Suppressor macrophage (primary cell): ENCODE results near the gene TRPM3.

Experiments used
- DNase-seq, 4 experiments: peaks; one replicate each; pipeline ENCODE4 v3.0.0-alpha.2; 2020 to 2022

TRPM3 gene

GRCh38 chr9:70504834-70505233, 616.6 kb downstream of the TRPM3 start:
- peak in 3 of 4 experiments; percentile 31 to 80 (median 73) for DNase-seq

DNA sequence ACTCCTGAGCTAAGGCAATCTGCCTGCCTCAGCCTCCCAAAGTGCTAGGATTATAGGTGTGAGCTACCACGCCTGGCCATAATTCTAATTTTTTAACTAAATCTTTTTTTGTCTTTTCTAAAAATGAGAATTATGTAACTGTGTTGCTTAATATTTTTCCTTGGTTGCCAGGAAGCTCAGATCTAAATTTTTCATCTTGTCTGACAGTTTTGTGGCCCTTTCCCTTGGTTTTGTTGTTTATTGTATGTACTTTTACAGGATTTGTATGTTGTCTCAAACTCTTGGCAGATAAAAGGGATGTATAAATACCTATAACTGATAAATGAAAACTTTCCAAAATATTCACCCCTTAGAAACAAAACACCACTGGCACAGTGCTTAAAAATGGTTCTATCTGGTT, 618.7 kb downstream of the TRPM3 start:
- DNase-seq = no peak

GRCh38 chr9:70500793-70501192, 620.6 kb downstream of the TRPM3 start:
- no peak for DNase-seq

- no peak for DNase-seq
These were observed 621.8 kb downstream of the TRPM3 start for GRCh38 chr9:70499621-70500020.

GRCh38 chr9:70498866-70499265, 622.6 kb downstream of the TRPM3 start:
- DNase-seq = no peak

GRCh38 chr9:70496244-70496643, 625.2 kb downstream of the TRPM3 start:
- no peak for DNase-seq

DNA sequence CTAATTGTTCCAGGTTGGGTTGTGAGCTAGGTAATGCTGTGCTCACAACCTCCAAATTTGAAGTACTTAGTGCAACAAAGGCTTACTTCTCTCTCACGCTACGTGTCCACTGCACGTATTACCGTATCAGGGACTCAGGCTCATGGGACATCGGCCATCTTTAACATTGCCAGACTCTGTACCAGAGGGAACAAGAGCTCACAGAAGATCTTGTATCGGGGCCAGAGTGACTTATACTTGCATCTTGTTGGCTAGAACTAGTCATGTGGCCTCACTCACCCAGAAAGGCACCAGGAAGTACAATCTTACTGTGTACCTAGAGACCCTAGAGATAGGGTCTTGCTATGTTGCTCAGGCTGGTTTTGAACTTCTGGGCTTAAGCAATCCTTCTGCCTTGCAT, 625.9 kb downstream of the TRPM3 start:
- peak in 2 of 4 experiments; percentile 27 to 40 for DNase-seq

DNA sequence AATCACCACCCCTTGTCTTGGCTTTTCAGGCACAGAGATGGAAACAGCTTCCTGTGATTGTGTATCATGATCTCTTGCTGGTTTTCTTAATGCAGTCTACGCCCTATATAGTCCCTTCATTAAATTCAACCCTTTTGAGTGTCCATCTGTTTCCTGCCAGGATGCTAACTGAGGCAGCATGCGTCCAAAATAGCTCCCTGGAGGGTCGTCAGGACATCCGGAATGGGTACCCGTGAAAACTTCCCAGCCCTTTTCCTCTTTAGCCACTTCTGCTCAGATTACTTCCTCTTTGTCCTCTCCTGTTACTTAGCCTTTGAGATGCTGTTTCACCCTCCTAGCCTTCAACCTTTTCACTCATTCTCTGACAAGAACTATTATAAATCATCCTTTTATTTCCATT, 627.2 kb downstream of the TRPM3 start:
- peak; percentile 29 to 71 (median 58) for DNase-seq

DNA sequence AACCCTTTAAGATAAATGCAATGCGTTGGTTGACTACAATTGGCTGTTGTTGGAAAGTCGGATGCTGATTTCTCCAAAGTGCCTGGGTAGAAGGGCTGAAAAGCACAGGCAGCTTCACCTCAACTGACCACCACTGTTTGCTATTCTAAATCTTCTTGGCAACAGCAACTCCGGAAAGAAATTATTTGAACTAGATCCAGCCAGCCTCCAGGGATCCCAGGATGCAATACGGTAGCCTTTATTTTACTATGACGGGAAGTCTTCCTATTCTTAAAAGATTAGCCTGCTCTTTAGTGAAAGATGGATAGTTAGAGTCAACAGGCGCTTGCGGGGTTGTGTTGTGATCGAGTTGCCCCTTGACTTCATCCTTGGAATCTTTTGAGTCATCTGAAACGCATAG, 628.4 kb downstream of the TRPM3 start:
- DNase-seq = no peak

DNA sequence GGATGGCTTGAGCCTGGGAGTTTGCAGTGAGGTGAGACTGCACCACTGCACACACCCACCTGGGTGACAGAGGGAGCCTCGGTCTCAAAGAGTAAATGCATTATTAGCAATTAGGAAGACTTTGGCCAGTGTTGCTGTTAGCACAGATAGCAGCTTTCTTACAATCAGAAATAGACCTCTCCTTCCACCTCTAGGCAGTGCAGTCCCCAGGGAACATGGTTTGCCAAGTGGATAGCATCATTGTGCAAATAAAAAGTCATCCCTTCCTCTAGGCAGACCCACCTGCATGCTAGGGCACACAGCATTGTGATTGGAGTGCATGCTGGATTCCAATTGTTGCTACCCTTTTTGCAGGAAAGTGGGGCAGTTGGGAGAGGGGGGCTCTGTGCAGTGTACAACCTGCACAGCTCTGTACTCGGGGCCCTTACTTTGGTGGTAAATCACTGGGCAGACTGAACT, 629.1 kb downstream of the TRPM3 start:
- DNase-seq = no peak

DNA sequence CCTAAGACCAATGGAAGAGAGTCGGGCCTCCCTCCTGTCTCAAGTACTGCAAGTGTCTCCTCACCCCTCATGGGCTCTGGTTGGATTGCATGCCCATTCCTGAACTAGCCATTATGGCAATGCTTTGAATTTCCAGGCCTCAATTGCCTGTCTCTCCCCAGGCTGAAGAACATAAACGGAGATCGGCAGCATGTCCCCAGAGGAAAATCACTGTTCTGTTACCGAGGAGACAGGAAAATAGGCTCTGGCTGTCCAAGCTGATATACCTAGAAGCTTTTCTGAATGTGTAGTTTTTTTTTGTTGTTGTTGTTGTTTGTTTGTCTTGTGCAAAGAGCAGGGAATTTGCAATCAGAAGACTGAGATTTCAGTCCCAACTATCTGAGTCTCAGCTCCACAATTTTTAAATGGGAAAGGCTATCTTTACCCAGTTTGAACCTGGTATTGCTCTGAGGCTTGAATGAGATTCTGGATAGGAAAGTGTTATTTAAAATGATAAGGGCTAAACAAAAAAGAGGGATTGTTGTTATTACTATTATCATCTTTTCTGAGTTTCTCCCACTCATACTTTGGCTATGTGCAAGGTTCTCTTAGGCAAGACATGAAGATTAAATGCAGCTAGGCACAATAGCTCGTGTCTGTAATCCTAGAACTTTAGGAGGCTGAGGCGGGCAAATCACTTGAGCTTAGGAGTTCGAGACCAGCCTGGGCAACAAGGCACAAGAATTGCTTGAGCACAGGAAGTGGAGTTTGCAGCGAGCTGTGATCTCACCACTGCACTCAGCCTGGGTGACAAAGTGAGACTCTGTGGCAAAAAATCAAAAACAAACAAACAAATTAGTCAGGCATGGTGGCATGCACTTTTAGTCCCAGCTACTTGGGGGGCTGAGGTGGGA, 629.7 kb downstream of the TRPM3 start:
- DNase-seq = no peak

DNA sequence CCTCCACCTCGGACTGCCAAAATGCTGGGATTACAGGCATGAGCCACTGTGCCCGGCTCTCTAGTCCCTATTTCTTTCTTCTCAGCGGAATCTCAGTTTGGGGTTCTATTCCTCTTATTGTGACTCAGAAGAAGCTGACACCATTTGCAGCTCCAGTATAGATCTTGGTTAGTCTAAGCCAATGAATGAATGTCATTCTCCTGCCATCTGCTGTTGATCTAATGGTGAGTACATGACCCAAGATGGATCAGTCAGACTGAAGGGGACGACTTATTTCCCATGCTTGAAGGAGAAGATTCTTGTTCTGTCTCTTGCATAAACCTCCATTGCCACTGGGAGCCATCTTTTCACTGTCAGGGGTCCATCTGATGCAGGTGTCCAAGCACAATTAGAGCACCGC, 630.9 kb downstream of the TRPM3 start:
- DNase-seq = no peak

GRCh38 chr9:70488793-70489105, 632.7 kb downstream of the TRPM3 start:
- DNase-seq = no peak

DNA sequence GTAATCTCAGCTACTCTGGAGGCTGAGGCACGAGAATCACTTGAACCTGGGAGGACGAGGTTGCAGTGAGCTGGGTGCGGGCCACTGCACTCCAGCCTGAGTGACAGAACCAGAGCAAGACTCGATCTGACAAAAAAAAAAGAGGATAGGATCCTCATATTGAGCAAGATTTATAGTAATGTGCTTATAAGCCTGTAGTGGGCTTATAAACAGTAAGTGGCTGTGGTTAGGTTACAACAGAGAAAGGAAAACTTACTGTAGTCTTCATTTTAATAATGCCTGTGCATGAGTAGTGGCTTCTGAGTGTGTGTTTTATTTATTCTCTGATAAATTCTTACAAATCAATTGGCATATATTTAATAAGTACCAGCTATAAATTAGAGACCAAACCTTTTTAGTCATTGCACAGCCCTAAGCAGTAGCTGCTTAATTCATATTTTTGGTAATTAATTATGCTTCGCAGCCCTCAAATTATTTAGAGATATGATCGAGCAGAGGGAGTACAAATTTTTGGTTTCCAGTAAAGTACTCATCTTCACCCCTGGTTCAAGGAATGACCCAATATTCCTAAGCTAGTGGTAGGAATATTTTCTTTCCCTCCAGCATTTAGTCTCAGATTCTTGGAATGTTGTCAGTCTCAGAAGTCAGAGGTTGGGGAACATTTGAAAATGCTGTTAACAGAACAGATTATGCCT, 633.2 kb downstream of the TRPM3 start:
- DNase-seq = peak in 1 of 4 experiments; percentile 26

DNA sequence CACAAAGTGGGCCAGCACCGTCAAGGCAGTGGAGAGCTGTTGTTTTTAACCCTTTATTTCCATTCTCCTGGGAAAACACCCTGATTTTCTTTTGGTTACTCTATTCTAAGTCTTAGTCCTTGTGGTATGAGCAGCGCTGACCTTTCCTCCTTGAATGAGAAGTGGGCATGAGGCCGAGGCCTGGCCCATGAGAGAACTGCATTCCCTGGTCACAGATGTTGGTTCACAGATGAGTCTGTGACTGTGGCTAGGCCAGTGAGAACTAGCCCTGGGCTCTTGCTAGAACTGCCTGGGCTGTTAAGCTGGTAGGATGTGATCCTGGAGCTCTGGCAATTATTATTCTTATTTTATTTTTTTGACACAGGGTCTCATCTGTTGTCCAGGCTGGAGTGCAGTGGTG, 635.3 kb downstream of the TRPM3 start:
- no peak for DNase-seq

- peak; percentile 28 to 68 (median 54) for DNase-seq
These were observed 636.1 kb downstream of the TRPM3 start for GRCh38 chr9:70485273-70485858.

DNA sequence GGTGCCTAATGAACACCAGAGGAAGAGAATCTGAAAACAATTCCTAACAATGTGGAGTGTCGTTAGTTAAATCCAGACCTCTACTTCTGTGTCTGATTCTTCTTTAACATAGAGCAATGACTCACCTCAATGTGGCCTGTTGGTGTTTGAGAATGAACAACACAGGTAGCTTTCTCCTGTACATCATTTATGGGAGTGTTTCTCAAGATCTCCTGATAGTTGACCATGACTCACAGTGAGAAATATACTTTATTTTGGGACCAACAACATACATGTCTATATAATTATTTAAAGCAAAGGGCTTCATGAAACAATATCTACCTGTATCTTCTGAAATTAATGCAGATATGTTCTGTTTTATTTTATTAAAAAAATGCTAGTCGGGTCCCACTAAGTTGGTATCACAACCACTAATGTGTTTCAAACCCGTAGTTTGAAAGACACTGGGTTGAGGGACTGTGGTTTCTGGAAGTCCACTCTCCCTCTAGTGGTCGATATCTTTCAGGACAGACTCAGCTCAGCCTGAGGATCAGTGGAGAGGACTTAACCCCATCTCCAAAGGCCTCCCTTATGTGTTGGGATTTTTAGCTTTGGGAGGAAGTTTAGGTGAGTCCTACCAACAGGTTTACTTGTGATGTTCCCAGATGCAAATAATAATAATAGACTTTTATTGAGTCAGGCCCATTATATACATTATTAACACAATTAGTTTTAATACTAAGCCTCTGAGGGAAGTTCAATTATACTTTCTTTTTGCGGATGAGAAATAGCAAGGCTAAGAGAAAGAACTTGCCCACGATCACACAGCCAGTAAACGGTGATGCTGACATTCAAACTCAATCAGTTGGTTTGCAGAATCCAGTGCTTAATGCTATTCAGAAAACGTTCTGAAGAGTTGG, 636.9 kb downstream of the TRPM3 start:
- peak; percentile 66 to 84 (median 76) for DNase-seq

- no peak for DNase-seq
These were observed 640.0 kb downstream of the TRPM3 start for GRCh38 chr9:70481471-70481870.

DNA sequence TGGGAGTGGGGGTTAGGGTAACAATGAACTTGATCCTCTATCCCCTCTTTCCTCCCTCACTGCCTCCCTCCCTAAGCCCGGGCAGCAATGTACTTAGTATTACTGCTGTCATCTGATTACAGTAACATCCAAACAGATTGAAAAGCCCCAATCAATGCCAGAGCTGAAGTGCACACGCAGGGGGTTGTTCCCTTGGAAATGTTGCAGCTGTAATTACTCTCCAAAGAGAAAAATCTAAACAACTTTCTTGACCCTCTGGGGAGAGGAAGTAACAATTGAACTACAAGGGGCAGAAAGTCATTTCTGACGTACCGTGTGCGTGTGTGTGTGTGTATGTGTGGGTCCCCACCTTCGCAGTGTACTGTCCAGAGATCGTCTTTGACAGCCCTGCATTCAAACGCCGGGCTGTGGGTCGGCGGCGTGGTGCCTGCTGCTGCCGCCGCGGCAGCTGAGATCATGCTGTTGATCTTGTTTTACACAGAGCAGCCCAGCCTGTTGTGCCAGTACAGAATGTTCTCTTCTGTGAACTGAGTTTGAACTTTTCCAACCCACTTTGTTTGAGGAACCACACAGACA, 640.9 kb downstream of the TRPM3 start:
- DNase-seq = peak in 3 of 4 experiments; percentile 29 to 66 (median 38)

- no peak for DNase-seq
These were observed 641.5 kb downstream of the TRPM3 start for GRCh38 chr9:70479880-70480291.
